ENCODE data around the gene PDE4B.

The PDE4B gene

DNA sequence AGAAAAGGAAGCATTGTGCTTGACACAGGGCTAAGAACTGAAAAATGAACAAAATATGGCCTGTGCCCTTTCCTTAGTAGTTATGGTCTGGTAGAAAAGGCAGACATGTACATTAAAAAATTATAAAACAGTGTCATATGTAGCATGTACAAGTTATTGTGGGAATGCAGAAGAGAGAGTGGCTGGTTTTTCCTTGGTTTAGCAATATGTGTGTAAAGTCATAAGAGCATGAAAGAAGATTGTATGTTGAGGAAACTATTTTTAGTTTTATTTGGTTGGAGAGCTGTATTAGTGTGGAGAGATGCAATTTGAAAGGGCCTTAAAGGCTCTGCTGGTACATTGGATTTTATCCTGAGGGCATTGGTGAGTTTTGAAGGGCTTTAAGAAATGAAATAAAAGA lies 145.8 kb downstream of the PDE4B start:
- DNase-seq (ENCODE audit: low spot score): no peak
- in situ Hi-C loops (cut with MboI; ENCODE audit: low sequenced_read_pairs, unreplicated experiment): no loop called here
- TF ChIP-seq, protein P1, sequence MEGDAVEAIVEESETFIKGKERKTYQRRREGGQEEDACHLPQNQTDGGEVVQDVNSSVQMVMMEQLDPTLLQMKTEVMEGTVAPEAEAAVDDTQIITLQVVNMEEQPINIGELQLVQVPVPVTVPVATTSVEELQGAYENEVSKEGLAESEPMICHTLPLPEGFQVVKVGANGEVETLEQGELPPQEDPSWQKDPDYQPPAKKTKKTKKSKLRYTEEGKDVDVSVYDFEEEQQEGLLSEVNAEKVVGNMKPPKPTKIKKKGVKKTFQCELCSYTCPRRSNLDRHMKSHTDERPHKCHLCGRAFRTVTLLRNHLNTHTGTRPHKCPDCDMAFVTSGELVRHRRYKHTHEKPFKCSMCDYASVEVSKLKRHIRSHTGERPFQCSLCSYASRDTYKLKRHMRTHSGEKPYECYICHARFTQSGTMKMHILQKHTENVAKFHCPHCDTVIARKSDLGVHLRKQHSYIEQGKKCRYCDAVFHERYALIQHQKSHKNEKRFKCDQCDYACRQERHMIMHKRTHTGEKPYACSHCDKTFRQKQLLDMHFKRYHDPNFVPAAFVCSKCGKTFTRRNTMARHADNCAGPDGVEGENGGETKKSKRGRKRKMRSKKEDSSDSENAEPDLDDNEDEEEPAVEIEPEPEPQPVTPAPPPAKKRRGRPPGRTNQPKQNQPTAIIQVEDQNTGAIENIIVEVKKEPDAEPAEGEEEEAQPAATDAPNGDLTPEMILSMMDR (IDR thresholded peaks at IDR 0.05; ENCODE audit: borderline replicate concordance, control extremely low read depth, extremely low read depth, insufficient read depth, missing control alignments): no peak

DNA sequence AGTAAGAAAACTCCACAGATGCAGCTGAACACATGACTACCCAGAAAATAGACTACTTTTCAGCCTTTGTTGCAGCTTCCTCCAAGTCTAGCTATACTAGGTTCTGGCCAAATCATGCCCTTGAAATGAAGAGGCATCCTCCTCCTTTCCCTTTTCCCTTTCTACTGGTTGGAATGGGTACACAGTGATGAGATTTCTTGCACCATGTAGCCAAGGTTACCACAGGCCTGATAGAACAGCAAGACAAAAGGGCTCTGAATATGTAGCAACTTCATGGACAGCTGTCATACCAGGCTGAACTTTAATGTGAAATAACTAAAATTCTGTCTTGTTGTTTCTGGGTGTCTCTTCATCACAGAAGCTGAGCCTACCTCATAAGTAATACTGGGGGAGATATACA lies 146.5 kb downstream of the PDE4B start:
- TF ChIP-seq, protein P1 (IDR thresholded peaks at IDR 0.05; ENCODE audit: borderline replicate concordance, control extremely low read depth, extremely low read depth, insufficient read depth, missing control alignments): no peak
- no peak for DNase-seq (ENCODE audit: low spot score)
- in situ Hi-C loops (cut with MboI; ENCODE audit: low sequenced_read_pairs, unreplicated experiment): no loop called here

DNA sequence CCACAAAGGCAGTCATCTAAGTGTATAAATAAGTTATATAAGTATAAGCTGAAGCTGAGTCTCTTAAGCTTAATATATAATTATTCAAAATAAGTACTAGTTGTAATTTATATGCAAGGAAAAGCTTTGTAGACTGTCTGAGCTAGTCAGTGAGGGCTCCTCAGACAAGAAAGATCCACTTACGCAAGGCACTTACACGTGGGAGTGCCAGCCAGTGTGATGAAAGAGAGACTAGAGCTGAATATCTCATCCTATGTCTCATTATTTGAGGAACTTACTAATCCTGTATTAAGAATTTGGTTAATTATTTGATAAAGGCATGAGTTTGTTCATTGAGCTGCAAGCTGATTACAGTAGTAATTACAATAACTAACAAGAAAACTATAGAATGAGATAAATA lies 146.9 kb downstream of the PDE4B start:
- TF ChIP-seq, protein P1 (IDR thresholded peaks at IDR 0.05; ENCODE audit: borderline replicate concordance, control extremely low read depth, extremely low read depth, insufficient read depth, missing control alignments): no peak
- in situ Hi-C loops (cut with MboI; ENCODE audit: low sequenced_read_pairs, unreplicated experiment): no loop called here

DNA sequence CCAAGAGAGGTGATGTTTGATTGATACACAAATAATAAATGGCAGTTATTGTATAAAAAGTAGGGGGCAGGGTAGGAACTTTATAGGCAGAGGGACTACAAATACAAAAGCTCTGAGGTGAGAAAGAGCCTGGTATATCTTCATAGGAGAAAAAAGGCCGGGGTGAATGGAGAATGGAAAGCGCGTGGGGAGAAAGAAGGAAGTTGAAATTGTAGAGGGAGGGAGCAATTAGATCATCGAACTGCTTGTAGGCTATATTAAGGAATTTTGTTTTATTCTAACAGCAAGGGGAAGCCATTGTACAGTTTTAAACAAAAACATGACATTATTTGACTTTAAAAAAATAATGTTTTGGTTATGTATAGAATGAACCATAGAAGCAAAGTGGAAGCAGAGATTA lies 147.4 kb downstream of the PDE4B start:
- no peak for DNase-seq (ENCODE audit: low spot score)
- in situ Hi-C loops (cut with MboI; ENCODE audit: low sequenced_read_pairs, unreplicated experiment): no loop called here
- TF ChIP-seq, protein P1 (IDR thresholded peaks at IDR 0.05; ENCODE audit: borderline replicate concordance, control extremely low read depth, extremely low read depth, insufficient read depth, missing control alignments): no peak

More for the DNA sequence above, 146.9 kb downstream of the PDE4B start:
- DNase-seq (ENCODE audit: low spot score): no peak

DNA sequence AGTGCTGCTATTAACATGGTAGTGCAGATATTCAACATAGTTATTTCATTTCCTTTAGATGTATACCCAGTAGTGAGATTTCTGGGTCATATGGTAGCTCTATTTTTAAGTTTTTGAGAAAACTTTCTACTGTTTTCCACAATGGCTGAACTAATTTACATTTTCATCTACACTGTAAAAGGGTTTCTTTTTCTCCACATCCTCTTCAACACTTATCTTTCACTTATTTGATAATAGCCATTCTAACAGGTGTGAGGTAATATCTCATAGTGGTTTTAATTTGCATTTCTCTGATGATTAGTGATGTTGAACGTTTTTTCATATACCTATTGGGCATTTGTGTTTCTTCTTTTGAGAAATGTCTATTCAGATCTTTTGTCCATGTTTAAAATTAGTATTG lies 149.8 kb downstream of the PDE4B start:
- no peak for DNase-seq (ENCODE audit: low spot score)
- TF ChIP-seq, protein P1 (IDR thresholded peaks at IDR 0.05; ENCODE audit: borderline replicate concordance, control extremely low read depth, extremely low read depth, insufficient read depth, missing control alignments): no peak
- in situ Hi-C loops (cut with MboI; ENCODE audit: low sequenced_read_pairs, unreplicated experiment): no loop called here

DNA sequence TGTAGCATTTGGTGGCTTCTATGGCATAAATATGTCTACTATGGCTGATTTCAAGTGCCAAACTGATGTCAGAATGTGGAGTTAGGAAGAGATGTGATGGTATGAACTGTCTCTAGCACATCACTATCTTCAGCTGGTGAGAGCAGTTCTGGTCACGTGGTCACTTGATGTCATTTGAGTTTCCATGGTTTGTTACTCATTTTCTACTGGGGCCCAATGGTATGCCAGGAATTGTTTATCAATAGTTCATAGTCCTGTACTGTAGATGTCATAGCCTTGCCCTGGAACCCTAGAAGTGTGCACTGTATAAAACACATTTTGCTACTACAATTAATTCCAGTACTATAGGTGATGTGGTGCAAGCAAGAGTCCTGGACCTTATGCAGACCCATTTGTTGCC lies 153.7 kb downstream of the PDE4B start:
- in situ Hi-C loops (cut with MboI; ENCODE audit: low sequenced_read_pairs, unreplicated experiment): no loop called here
- no peak for DNase-seq (ENCODE audit: low spot score)
- TF ChIP-seq, protein P1 (IDR thresholded peaks at IDR 0.05; ENCODE audit: borderline replicate concordance, control extremely low read depth, extremely low read depth, insufficient read depth, missing control alignments): no peak

DNA sequence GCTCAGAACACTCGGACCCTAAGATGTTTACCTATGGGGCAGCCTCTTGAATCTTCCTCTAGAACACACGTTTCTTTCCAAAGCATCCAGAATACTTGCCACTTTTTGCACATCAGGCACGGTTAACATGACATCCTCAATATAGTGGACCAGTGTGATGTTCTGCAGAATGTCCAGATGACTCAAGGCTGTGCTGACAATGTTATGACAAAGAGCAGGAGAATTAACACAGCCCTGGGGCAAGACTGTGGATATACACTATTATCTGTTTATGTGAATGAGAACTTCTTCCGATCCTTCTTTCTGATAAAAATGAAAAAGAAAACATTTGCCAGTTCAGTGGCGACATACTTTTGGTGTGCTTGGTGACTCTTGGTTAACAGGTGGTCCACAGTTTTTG lies 154.3 kb downstream of the PDE4B start:
- in situ Hi-C loops (cut with MboI; ENCODE audit: low sequenced_read_pairs, unreplicated experiment): no loop called here
- TF ChIP-seq, protein P1 (IDR thresholded peaks at IDR 0.05; ENCODE audit: borderline replicate concordance, control extremely low read depth, extremely low read depth, insufficient read depth, missing control alignments): no peak
- no peak for DNase-seq (ENCODE audit: low spot score)

All from GM13976 (cell line).